ENCODE measurements around the gene SLC4A3.

GRCh38 chr2:219656526-219656925 lies 29.1 kb downstream of the SLC4A3 start:
- TF ChIP-seq POLR2AphosphoS5 (IDR thresholded peaks at IDR 0.05; ENCODE audit: low read depth, low read length), result no peak
- TF ChIP-seq CTCF (IDR thresholded peaks at IDR 0.05 in 2 of 3, conservative IDR thresholded peaks at IDR 0.05 in 1 of 3; ENCODE audit: borderline replicate concordance in 1 of 3, insufficient read depth in 1 of 3, low read depth in 2 of 3, low read length in 2 of 3), result no peak
- TF ChIP-seq POLR2A (IDR thresholded peaks at IDR 0.05; ENCODE audit: borderline replicate concordance, extremely low read depth, insufficient read depth, insufficient read length), result no peak

Measured in HCT116 (cell line).